Superior temporal gyrus (tissue), 1 donor: Measurements from ENCODE around the gene C19orf47.
A peak's percentile ranks its signal among the peaks of the same experiment; 100 is the strongest.
"Not testable (repeated sequence)": the region's sequence is repeated elsewhere in the genome, so short reads cannot be mapped to it uniquely, and the experiment has no call there.

Experiments
- DNase-seq: peaks from one replicate; pipeline ENCODE4 v3.0.0-alpha.2; 2016; ENCODE audit errors: extremely low spot score

C19orf47 gene

DNA sequence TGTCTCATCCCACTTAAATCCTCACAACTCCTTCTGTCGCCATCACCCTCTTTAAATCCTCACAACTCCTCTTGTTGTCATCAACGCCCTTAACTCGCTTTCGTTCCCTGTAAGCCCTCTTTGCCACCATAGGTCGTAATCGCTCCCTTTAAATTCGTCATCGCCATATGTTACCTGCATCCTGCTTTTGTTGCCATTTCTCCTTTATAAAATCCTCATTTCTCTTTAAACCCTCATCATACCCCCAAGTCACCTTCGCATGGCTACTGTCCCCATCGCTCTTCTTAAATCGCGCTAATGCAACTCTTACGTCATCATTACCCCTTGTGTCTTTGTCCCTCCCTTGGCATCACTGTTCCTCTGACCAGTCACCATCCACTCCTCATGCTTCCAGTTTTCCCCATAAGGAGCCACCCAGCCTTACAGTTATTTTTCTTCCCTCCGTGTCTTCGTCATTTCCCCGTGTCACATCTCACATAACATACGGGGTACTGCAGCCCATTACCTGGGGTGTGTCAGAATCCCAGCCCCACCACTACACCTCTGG, 837 bp upstream of the C19orf47 start:
- DNase-seq = peak; percentile 53

DNA sequence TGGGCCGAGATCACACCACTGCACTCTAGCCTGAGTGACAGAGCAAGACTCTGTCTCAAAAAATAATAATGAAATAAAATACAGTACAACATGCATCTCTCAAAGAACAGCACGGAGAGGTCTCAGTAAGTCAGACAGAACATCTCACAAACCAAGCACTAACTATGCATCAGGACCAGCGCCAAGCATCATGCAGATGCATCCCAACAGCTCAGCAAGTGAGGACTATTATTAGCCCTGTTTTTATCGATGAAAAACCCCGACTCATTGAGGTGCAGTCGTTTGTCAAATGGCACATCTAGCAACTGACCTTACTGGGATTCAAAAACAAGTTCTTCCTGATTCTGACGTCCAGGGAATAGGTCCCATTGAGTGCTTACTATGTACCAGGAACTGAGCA, 3.8 kb downstream of the C19orf47 start:
- no peak for DNase-seq

DNA sequence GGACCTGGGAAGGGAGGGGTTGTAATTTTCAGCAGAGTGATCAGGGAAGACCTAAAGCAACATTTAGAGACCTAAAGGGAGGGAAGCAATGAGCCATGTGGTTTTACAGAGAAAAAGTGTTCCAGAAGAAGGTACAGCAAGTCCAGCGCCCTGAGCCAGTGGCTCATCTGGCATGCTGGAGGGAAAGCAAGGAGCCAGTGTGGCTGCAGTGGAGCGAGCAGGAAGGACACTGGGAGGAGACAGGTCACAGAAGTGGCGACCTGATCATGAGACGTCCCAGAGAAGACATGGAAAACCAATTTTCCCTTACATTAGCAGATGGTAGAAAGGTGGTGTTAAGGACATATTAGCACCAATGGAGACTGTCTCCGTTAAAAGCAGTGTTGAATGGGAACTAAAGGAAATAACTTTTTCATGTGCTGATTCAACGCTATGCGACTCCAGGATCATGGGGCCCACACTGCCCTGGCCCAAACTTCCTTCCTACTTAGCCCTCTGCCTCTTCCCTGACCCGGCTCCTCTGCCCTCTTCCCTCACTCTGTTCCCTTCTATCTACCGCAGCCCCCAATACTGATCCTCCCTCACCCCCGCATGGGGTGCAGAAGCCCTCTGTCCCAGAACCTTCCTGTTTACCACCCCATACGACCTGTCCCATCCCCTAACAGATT, 5.4 kb downstream of the C19orf47 start:
- no peak for DNase-seq

DNA sequence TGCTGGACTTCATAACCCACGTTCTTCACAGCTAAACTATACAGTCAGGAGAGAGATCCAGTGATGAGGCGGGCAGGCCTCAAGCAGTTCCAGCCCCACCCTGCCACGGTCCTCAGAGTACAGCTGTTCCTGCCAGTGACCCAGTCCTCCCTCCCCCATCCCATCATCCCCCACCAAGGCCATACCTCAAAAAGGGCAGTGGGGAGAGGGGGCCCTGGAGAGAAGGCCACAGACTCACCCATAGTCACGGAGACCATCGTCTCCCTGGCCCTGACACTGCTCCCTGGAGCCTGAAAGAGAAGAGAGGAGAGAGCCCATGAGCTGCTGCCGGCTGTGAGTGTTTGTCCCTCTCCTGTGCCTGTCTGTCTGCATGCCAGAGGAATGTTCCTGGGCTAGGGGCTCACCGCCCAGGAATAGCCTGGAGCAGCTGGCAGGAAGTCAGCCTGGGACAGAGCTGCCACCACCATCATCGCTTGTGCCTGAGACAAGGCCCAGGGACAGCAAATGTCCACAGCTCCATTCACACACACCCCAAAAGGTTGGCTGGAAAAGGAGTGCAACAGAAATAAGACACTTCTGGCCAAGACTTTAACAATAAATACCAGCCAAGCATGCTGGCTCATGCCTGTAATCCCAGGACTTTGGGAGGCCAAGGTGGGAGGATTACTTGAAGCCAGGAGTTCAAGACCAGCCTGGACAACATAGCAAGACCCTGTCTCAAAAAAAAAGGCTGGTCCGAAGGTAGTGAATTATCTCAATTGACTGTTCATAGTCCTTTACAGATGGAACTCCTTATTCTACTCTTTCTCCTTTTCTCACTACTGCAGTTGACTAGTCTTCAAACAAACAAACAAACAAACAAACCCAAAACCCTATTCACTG, 6.4 kb downstream of the C19orf47 start:
- no peak for DNase-seq

DNA sequence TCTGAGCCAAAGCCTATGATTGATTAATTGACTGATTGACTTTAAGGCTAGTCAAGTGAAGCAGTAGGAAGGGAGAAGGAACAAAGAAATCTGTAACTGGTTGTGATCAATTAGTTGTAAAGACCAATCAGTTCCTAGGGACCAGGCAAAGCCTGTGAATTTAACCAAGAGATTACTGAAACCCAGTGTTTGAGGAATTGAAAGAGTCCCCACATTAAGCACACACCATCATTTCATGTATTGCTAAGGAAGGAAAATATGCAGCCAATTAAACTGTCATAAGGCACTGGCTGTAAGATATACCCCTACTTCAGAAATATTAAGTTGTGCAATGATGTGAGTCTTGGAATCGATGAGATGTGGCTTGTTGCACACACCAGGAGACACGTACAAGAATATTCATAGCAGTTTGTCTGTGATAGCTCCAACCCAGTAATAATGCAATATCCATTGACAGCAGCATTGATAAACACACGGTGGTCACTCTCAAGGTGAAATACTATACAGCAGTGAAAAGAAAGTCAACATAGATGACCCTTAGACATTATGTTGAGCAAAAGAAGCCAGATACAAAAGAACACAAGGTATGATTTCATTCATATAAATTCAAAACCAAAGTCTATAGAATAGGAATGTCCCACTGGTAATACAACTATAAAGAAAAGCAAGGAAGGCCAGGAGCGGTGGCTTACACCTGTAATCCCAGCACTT, 9.0 kb downstream of the C19orf47 start:
- no peak for DNase-seq

DNA sequence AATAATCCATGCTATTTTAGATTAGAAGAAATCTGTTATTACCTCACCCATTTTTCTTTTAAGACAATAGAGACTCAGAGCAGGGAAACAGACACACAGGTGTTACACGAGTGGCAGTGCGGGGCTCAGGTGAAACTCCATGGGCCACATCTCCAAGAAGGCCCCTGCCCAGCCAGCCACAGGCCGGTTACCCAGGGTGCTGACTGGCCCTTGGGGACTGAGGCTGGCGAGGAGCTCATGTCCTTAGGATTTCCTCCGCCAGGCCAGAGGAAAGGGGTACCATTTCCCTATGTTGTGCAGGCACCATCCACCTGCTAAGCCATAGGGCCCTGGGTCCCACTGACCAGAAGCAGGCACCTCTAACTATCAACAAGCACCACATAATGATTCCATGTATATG, 10.6 kb downstream of the C19orf47 start:
- no peak for DNase-seq

DNA sequence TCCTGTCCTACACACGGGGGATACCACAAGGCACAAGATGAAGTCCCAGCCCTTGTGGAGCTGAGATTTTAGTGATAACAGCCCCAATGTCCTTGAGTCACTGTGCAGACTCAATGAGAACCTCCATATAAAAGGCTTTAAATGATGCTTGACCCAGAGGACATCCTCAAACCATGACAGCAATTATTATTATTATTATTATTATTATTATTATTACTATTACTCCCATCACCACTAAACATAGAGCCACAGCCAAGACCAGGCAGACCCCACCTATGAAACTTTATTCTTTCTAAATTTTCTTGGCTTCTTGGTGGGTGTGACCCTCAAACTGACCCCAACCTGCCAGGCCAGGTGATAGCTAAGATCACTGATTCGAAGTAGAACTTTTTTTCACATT, 11.1 kb downstream of the C19orf47 start:
- no peak for DNase-seq

DNA sequence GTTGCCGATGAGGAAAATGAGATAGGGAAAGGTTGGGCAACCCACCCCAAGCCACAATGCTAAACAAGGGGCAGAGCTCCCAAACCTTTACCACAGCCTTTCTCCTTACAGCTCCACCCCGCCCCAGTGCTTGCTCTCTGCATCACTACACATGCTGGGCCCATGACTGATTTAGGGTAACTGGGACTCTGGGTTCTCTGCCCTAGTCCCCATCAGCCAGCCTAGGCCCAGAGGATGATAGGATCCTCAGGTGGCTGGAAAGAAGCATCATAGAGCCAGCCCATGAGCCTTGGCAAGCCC, 11.6 kb downstream of the C19orf47 start:
- DNase-seq = no peak

DNA sequence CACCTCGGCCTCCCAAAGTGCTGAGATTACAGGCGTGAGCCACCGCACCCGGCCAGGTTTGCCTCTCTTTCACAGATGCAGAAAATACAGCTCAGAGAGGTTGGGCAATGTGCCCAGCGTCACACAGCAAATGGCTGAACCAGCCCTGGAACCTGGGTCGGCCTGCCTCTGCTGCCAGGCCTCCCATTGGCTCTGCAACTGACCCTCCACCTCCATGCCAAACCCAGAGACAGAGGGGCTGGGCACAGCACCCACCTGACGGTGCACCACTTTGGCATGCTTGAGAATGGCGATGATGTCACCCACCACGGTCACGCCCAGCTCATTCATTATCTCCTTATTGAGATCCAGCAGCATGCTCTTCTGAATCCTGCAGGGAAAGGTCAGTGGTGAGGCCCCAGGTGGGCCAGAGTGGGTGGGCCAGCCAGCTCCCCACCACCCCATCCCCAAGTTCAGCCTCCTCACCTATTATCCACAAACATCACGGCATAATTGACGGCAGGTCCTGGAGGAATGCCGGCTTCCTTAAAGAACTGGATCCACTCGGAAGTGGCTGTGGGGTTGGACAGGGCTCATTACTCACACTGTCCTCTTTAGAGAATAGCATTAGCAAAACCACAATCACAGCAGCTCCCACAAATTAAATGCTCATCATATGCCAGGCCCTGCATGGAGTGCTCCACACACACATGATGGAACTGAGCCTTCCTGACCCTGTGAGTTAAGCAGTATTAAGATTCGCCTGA, 12.2 kb downstream of the C19orf47 start:
- DNase-seq = no peak

DNA sequence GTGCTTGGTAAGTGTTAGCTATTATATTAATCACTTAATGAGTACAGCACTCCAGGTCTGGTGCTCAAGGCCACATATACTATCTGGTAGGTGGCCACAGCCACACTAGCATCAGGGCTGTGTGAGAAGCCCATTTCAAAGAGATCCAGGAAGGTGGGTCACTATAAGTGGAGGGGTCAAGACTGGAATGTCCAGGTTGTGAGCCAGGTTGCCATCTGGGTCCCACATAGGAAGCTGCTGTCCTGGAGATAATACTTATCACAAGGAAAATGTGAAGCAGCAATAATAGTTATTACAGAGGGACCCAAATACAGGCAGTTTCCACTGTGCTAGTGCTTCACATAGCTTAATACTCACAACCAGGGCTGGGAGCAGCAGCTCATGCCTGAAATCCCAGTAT, 13.1 kb downstream of the C19orf47 start:
- DNase-seq = no peak

DNA sequence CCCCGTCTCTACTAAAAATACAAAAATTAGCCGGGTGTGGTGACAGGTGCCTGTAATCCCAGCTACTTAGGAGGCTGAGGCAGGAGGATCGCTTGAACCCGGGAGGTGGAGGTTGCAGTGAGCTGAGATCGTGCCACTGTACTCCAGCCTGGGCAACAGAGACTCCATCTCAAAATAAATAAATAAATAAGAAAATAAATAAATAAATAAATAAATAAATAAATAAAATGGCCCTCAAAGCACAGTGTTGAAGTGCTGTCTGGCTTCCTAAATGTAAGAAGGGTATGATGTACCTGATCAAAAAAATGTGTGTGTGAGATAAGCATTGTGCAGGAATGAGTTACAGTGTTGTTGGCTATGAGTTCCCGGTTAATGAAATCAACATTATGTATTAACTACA, 15.1 kb downstream of the C19orf47 start:
- DNase-seq = not testable (repeated sequence)

DNA sequence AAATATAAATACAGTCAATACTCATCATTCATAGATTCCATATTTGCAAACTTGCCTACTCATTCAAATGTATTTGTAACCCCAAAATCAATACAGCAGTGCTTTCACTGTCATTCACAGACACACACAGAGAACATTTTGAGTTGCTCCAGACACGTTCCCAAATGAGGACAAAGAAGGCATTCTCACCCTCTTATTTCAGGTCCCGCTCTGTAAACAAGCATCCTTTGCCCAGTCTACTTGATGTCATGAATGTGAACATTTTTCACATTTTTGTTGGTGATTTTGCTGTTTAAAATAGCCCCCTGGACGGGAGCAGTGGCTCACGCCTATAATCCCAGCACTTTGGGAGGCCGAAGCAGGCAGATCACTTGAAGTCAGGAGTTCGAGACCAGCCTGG, 15.5 kb downstream of the C19orf47 start:
- DNase-seq = peak; percentile 82

DNA sequence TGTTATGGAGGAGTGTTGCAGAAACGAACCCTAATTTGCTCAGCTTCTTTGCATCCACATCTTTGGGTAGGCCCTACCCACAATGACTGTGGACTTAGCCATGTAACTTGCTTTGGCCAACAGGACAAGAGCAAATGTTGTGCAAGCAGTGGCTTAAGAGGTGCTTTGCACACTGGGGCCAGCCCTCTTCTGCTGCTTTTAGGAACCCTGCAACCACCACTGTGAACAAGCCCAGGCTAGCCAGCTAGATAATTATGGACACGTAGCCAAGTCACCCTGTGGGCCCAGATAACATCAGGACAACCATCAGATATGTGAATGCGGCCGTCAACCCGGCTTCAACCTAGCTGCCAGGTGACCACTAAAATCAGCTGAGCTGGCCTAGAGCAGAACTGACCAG, 17.1 kb downstream of the C19orf47 start:
- no peak for DNase-seq

DNA sequence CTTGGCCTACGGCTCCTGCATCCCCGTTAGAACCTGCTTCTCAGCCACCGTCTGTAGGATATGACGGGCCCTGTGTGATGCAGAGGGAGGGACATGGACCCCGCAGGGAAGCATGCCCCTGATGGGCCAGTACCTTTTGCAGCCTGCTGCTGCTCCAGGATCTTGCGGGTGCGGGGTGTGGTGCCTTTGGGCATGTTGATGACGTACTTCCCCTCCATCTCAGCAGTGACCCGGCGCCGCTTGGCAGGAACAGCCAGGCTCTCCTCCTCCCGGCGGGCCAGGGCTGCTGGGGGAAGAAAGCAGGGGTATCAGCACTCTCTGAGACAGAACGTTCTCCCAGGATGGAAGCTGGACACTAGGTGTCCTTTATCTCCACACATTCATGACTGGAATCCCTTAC, 22.0 kb downstream of the C19orf47 start:
- no peak for DNase-seq

DNA sequence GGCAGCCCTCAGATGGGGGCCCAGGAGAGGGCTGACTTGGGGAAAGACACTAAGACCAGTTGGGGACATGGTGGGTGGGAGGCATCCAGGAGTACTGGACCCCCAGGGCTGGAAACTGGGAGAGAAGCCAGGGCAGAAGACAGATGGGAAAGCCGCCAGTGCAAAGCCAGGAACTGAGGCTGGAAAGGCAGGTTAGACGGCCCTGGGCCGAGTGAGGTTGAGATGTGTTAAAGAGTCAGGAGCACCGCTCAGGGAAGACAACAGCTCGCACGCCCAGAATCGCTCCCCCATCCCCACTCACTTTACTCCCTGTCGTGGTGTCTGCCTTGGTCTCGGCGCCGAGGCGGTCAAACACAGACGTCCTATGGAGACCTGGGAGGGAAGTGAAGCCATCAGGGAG, 24.5 kb downstream of the C19orf47 start:
- DNase-seq = no peak

DNA sequence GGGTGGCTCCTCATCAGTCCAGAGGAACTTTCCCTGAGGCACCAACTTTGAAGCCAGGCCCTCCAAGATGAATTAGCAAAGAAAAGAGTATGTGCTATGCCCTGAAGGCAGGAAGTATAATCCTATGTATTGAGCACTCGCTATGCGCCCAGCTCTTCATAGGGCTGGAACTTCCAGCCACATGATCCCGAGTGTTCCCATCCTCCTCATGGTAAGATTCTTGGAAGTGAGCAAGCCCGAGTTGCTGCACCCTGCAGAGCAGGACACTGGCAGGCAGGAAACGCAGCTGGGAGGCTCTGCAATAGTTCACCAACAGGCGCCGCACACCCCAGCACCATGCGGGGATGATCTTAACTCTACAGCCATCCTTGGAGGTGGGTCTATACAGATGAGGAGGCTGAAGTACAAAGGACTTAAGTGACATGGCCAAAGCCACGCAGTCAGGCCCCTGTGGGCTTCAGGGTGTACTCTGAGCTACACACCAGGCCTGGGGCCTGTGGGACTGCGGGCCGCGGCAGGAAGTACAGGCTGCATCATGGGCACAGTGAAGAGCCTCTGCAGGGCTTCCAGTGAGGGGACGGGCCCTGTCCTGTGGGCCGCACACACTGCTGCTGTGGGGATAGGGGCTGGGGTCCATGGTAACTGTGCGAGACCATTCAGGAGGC, 25.1 kb downstream of the C19orf47 start:
- DNase-seq = no peak

DNA sequence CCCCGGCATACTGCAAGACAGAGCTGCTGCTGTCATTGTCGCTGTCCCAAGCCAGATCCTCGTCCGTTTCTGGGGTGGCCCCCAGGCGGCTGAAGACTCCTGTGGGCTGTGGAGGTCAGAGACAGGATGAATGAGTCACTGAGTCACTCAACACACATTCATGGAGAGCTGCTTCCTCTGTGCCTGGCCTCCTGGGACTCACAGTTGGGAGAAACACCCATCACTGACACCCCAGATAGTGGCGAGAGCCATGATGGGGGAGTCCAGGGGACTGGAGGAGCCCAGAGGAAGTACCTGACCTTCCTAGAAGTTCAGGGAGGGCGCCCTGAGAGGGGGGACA, 26.0 kb downstream of the C19orf47 start:
- no peak for DNase-seq

DNA sequence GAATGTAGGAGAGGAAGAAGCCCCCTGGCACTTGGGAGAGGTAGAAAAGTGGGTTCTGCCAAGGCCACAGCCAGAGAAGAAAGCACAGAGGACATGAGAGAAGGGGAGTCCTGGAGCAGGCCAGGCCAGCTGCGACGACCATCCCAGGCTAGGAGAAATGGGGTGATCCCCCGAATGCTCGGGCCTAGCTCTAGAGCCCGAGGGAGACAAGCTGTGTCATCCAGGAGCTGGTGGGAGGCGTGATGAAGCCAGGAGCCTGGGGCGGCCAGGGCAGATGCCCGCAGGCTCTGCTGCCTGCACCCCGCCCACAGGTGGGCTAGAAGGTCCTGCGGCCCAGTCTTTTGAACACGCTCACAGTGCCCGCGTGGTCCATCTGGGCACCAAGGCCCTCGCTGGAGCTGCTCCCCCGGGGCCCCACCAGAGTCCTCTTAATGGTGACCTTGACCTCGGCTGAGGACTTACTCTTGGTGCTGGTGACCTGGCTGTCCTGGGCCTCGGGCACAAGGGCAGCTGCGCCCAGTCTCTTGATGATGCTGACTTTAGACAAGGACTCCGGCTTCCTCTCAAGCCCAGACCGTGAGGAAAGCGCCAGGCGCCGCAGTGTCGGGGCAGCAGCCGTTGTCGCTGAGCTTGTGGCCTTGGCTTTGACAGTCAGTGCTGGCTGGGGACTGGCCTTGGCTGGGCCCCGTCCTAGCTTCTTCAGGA, 26.5 kb downstream of the C19orf47 start:
- DNase-seq = no peak

DNA sequence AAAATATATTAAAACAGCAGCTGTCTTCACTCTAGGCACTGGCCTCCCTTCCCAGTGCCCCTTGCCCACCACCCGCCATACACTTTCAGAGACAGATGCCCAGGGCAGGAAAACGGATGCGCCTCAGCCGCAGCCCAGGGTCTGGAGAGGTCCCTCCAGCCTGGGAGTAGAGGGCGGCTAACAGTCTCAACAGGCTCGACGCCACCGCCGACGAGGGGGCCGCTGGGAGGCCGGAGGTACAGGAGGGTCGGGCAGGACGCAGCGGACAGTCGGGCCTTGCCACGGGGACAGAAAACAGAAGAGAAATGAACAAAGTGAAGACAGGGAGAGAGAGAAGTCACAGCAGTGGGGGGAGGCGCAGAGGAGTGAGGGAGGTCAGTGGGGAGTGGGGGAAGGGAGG, 27.1 kb downstream of the C19orf47 start:
- DNase-seq = no peak

DNA sequence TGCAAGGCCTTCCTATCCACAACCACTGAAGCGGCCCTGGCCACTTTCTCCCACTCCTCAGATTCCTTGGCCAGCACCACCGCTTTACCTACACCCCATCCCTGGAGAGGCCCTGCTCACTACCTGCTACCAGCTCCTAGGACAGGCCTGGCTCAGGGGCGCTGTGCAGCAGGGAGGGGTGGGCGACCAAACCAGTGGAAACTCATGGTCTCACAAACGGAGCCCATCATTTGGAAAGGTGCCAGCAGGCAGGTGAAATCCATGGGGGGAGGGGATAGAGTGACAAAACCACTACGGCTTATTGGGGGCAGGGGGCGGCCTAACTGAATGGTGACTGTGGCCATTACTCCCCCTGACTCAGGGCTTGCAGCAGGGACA, 27.6 kb downstream of the C19orf47 start:
- DNase-seq = no peak

DNA sequence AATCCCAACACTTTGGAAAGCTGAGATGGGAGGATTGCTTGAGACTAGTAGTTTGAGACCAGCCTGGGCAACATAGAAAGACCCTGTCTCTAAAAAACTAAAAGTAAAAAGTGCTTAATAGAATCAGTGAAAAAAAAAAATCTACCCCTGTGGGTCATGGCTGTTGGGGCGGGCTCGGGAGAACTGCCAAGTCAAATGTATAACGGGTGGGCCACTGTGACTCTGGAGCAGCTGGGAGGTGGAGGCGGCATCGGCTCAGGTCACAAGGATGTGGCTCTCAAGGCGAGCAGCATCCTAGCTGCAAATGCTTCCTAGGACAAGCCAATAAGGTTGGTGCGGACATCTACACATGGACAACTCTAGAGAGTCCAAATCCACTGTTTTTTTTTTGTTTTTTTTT, 30.9 kb downstream of the C19orf47 start:
- no peak for DNase-seq
